Large intestine (tissue), 3 donors: ENCODE measurements around the gene DYNLRB1. TPM values are rescaled to one million over a fixed set of nuclear protein-coding genes. Genes with fewer than 3 reads are reported as not detected.

ENCODE experiments used
- DNase-seq, 2 donors: peaks; one replicate each; pipeline versions ENCODE4 v3.0.0 to v3.0.0-alpha.2; 2013
- H3K27ac ChIP-seq: one replicate; pipeline ENCODE4 v1.5.1; 2013; ENCODE audit warnings: low read length
- H3K27me3 ChIP-seq: 2 replicates; pipeline ENCODE4 v1.6.1; 2013; ENCODE audit warnings: low read length; ENCODE audit not compliant: control insufficient read depth, insufficient read depth
- H3K36me3 ChIP-seq: 2 replicates; pipeline ENCODE4 v1.6.1; 2013; ENCODE audit warnings: low read length; ENCODE audit not compliant: control insufficient read depth, insufficient read depth
- H3K4me1 ChIP-seq: one replicate; pipeline ENCODE4 v1.6.1; 2013; ENCODE audit warnings: low read length; ENCODE audit not compliant: control insufficient read depth, insufficient read depth
- H3K4me3 ChIP-seq: one replicate; pipeline ENCODE4 v1.5.1; 2013; ENCODE audit warnings: low read length
- H3K9me3 ChIP-seq: one replicate; pipeline ENCODE4 v1.6.1; 2013; ENCODE audit warnings: mild to moderate bottlenecking, low read depth, low read length, moderate library complexity; ENCODE audit not compliant: control insufficient read depth
- WGBS: methylation state at CpG from one replicate; pipeline ENCODE4 v1.1.5; 2013; ENCODE audit warnings: low lambda C conversion rate; ENCODE audit not compliant: insufficient coverage; 5-methylcytosine and 5-hydroxymethylcytosine counted together
- polyA plus RNA-seq: library from polyadenylated mRNA; unstranded; fragments of 120-200 nt; gene quantifications from one replicate; pipeline ENCODE4 v1.2.1, GENCODE V29; 2013

Gene DYNLRB1
- polyA plus RNA-seq, 1 donor, result 164 TPM

DNA sequence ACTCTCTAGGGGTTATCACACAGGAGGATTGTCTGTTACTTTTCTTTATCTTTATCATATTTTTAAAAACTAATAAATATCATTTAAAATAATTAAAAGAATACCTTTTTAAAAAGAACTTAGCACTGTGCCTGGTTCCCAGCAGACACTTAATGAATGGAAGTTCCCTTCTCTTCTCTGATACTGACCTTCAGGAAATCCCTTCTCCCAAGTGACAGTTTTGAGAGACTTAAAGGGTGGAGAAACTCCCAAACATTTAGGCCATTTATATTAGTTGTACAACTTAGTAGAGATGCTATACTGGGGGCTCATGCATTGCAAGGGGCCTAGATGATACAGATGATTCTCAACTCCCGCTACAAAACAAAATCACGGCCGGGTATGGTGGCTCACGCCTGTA, 60.8 kb downstream of the DYNLRB1 start:
- no peak overlapping the region for H3K4me3 ChIP-seq
- no peak overlapping the region for H3K27ac ChIP-seq
- H3K27me3 ChIP-seq, result no peaks in the 10 kb centered on the region
- H3K9me3 ChIP-seq, result no peaks in the 10 kb centered on the region
- WGBS, result no CpG with 5 or more reads among the region's 4 CpGs
- H3K36me3 ChIP-seq, result peaks cover 26% of the 10 kb centered on the region
- H3K4me1 ChIP-seq, result peaks cover 5% of the 10 kb centered on the region
- DNase-seq, result no peak

DNA sequence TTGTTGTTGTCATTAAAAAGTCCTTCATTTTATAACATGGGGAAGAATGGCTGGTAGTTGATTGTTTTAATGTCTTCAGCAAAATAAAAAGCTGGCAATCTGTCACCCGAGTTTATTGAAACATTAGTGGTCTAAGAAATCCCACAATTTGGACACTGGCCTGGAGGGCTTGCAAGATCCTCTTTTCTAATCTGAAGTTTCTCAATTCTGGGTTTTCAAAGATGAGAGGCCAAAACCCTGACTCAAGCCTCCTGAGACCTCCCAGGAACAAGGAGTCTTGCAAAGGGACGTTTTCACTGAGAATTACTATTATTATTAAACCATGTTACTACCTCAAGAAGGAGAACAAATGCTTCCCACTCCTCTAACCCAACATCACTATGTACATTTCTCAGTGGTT, 61.8 kb downstream of the DYNLRB1 start:
- no peak for DNase-seq
- H3K27me3 ChIP-seq, result no peaks in the 10 kb centered on the region
- peaks cover 5% of the 10 kb centered on the region for H3K4me1 ChIP-seq
- no CpG with 5 or more reads among the region's 2 CpGs for WGBS
- H3K9me3 ChIP-seq, result no peaks in the 10 kb centered on the region
- peaks cover 28% of the 10 kb centered on the region for H3K36me3 ChIP-seq
- no peak overlapping the region for H3K27ac ChIP-seq
- H3K4me3 ChIP-seq, result no peak overlapping the region

DNA sequence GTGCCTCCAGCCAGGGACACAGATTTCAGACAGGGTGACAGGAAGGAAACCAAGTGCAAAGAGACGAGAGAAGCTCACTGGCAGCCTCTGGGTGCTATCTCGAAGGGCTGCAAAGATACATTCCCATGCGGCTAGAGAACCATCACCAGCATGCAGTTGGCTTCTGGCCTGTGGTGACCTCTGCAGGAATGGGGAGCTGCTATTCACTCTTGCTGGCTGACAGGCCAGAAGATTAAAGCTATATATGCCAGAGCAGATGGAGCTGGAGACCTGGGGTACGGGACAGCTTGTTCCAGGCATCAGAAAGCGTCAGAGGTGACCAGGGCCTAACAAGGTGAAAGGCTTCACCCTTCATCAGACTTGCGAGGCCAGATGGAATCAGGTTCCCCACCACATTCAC, 62.3 kb downstream of the DYNLRB1 start:
- Histone ChIP-seq H3K27me3 (no peaks in the 10 kb centered on the region), H3K4me1 (peaks cover 5% of the 10 kb centered on the region), H3K9me3 (no peaks in the 10 kb centered on the region), H3K36me3 (peaks cover 24% of the 10 kb centered on the region), H3K4me3 (no peak overlapping the region), H3K27ac (no peak overlapping the region)
- no CpG with 5 or more reads among the region's 6 CpGs for WGBS
- DNase-seq, result no peak

DNA sequence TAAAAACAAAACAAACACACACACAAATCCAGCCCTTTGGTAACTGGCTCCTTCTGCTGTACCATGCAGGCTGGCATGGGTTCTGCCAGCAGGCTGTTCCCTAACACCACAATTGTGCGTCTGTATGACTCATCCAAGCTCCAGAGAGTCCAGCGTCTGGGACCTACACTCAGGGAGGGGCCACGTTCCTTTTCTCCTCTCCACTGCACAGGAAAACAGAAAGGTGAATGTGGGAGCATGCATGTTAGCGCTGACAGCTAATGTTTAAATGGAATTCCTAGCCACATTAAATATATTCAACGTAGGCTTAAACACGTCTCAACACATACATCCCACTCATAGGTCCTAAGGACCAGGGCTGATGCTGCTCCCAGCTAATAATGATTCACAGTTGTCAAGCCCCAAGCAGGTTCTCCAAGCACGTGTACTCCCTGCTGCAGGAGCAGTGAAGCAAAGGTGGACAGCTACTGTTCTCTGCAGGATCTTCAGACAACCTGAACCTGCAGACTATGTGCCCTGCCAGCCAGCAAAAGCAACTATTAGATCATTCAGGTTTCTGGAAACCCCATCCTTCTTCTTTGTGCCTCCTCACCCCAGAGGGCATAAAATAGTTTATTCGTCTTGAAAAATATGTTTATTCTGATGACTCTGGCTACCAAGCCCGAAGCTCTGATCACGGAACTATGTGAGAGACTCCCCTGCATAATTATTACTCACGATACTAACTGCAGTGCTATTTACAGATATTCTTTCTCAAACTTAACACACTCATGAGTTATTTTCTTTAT, 63.2 kb downstream of the DYNLRB1 start:
- no CpG with 5 or more reads among the region's 11 CpGs for WGBS
- no peak overlapping the region for H3K4me3 ChIP-seq
- no peaks in the 10 kb centered on the region for H3K27me3 ChIP-seq
- H3K4me1 ChIP-seq, result peaks cover 5% of the 10 kb centered on the region
- H3K9me3 ChIP-seq, result no peaks in the 10 kb centered on the region
- peaks cover 24% of the 10 kb centered on the region for H3K36me3 ChIP-seq
- H3K27ac ChIP-seq, result no peak overlapping the region
- peak; percentile 57 to 61 for DNase-seq

DNA sequence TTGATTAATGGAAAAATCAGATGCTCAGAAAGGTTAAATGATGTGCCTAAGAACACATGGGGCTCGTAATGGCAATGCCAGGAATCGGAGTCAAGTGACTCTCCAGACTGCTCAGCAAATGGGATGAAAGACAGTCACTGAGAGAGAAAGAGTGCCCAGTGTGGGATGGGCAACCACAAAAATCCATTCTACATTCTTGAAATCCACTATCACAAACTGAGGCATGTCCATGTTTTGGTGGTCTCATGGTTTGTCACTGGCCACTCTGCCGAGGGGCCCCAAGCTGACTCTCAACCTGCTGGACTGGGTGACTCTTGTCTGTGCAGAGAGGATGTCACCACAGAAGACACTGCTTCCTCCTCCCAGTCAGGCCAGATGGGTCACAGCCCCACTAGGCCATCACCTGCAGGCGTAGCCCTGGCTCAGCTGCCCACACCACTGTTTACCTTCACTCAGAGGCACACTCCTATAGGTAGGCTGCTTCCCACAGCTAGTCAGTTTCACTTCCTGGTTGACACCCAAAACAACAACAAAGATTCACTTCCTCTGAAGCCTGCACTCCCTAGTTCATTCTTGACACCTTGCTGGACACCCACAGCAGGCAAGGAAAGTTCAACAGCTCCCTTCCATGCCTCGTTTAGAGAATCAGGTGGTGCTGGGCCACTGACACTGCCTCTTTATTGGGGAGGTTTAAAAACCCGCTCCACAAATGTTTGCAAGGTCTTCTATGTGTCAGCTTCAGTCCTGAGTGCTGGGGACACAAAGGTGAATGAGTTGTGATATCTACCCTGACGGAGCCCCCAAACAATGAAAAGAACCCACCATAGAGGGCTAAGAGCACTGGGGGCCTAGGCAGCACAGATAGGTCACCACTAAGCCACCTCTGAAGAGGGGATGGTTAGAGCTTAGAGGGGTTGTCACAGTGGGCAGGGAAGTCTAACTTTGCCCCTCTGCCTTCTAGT, 64.0 kb downstream of the DYNLRB1 start:
- Histone ChIP-seq H3K4me1 (peaks cover 5% of the 10 kb centered on the region), H3K27ac (no peak overlapping the region), H3K9me3 (no peaks in the 10 kb centered on the region), H3K27me3 (no peaks in the 10 kb centered on the region), H3K36me3 (peaks cover 22% of the 10 kb centered on the region), H3K4me3 (no peak overlapping the region)
- no CpG with 5 or more reads among the region's 7 CpGs for WGBS
- DNase-seq, result no peak

DNA sequence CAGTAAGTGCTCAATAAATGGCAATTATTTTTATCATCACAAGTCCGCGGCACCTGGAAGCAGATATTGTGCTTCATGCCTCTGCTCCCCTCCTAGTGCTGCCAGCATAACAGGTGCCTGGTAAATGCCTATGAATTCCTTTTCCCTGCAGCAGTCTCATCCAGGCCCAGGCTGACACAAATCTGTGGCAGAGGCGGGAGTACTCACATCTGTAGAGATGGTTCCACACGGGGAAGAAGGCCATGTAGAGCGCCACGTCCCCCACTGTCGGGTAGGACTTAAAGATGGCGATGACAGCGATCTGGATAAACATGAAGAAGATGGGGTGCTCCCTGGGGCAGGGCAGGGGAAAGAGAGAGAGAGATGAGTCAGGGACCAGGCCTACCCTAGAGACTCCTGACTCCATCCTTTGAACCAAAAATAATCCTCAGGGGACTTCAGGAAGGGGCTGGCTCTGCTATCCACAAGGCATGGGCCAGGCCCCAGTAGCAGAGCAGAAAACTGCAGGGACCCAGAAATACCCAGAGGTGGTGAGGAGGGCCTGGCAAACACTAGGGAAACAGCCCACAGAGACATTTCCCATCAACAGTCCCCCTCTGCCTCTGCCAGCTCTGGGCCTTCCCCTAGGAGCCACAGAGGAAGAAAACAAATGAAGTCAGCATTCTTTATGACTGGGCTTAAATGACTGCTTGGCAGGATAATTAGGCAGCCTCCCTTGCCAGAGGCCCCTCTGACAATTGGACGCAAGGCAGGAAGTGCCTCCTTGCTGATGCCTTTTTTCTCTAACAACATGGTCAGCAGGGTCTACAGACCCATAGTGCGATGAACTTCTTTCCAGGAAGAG, 65.3 kb downstream of the DYNLRB1 start:
- Histone ChIP-seq H3K9me3 (no peaks in the 10 kb centered on the region), H3K27ac (peak overlapping the region; percentile 22), H3K4me3 (no peak overlapping the region), H3K27me3 (no peaks in the 10 kb centered on the region), H3K36me3 (peaks cover 26% of the 10 kb centered on the region), H3K4me1 (peaks cover 5% of the 10 kb centered on the region)
- WGBS, result no CpG with 5 or more reads among the region's 11 CpGs
- DNase-seq, result peak in 1 of 2 donors; percentile 29

DNA sequence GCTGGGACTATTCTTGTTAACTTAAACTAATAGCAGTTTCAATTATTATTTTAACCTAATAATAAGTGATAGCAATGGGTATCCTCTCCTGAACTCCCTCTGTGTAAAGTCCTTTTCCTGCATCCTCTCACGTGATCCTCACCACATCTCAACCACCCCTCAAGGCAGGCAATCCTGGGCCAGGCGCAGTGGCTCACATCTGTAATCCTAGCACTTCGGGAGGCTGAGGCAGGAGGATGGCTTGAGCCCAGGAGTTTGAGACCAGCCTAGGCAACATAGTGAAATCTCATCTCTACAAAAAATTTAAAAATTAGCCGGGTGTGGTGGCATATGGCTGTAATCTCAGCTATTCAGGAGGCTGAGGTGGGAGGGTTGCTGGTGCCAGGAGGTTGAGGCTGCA, 66.0 kb downstream of the DYNLRB1 start:
- Histone ChIP-seq H3K27me3 (no peaks in the 10 kb centered on the region), H3K27ac (no peak overlapping the region), H3K36me3 (peaks cover 26% of the 10 kb centered on the region), H3K4me3 (no peak overlapping the region), H3K9me3 (no peaks in the 10 kb centered on the region), H3K4me1 (peaks cover 5% of the 10 kb centered on the region)
- WGBS, result no CpG with 5 or more reads among the region's 4 CpGs
- no peak for DNase-seq

DNA sequence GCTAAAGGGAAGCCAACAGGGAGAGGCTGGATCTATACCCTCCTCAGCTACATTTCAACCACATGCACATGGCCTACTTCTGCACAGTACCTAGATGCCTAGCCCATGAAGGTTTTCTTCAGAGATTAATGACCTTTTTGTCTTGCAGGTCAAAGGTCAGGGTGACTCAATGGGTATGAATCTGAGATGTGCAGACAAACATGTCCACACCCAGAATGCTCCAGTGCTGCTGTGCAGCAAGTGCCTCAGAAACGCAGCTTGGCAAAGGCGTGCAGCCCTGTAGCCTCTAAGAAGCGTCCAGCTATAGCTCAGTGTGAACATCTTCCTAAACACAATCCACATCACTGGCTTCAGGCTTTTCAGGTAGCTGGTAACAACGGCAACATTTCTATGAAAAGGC, 66.7 kb downstream of the DYNLRB1 start:
- Histone ChIP-seq H3K9me3 (no peaks in the 10 kb centered on the region), H3K4me1 (peaks cover 5% of the 10 kb centered on the region), H3K27ac (no peak overlapping the region), H3K36me3 (peaks cover 26% of the 10 kb centered on the region), H3K4me3 (no peak overlapping the region), H3K27me3 (no peaks in the 10 kb centered on the region)
- no CpG with 5 or more reads among the region's 4 CpGs for WGBS
- DNase-seq, result no peak

DNA sequence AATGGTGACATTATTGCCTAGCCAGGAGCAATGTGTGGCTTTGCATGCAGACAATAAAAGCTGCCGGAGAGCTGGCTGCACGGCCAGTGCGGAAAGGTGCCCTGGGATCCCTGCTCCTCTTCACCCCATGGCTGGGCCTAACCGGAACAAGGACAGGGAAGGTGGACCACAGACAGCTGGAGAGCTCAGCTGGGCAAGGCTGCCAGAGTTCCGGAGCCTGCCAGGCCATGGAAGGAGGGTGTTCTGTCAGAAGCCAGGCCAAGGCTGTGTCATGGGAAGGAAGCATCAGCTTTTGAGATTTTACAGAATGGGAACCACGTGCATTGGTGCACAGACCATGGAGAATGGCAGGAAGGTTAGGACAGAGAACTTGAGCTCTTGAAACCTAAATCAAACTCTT, 67.3 kb downstream of the DYNLRB1 start:
- Histone ChIP-seq H3K27me3 (no peaks in the 10 kb centered on the region), H3K4me3 (no peak overlapping the region), H3K9me3 (no peaks in the 10 kb centered on the region), H3K36me3 (peaks cover 26% of the 10 kb centered on the region), H3K27ac (no peak overlapping the region), H3K4me1 (peaks cover 5% of the 10 kb centered on the region)
- WGBS, result no CpG with 5 or more reads among the region's 6 CpGs
- no peak for DNase-seq

DNA sequence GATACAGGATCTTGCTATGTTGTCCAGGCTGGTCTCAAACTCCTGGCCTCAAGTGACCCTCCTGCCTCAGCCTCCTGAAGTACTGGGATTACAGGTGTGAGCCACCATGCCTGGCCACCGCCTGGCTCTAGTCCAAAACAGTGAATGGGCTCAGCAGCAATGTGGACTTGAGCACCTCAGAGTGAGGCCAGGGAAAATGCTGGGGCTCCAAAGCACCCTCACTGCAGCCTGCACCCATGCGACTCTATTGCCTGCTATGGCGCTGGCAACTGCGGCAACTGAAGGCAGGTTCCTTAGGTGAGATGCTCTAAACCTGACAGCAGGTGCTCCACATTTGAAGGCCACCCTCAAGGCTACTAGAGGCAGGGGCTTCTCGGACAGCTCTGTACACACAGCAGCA, 68.8 kb downstream of the DYNLRB1 start:
- whole genome bisulfite sequencing, result no CpG with 5 or more reads among the region's 5 CpGs
- H3K4me1 ChIP-seq, result peaks cover 5% of the 10 kb centered on the region
- H3K27ac ChIP-seq, result no peak overlapping the region
- no peak overlapping the region for H3K4me3 ChIP-seq
- H3K36me3 ChIP-seq, result peaks cover 26% of the 10 kb centered on the region
- H3K9me3 ChIP-seq, result no peaks in the 10 kb centered on the region
- DNase-seq, result no peak
- H3K27me3 ChIP-seq, result no peaks in the 10 kb centered on the region
